Natural killer cell (primary cell): ENCODE data around the gene GPATCH2L. TPM values are rescaled to one million over a fixed set of nuclear protein-coding genes. Genes with fewer than 3 reads are reported as not detected.

Experiments used
- ATAC-seq, 3 donors: fragments of 150-1000 bp in 2 of 3; fragments of 200-7000 bp in 1 of 3; cut with Tn5 transposase; 1 replicate in 1 of 3; 2 replicates in 2 of 3; pipeline ENCODE4 v1.10.0; 2021; ENCODE audit warnings: mild to moderate bottlenecking in 2 of 3, moderate library complexity in 2 of 3
- DNase-seq, 2 donors: peaks; one replicate each; pipeline versions ENCODE4 v3.0.0 to v3.0.0-alpha.2; 2013 to 2021; ENCODE audit warnings: mixed read lengths in 1 of 2
- H3K27ac ChIP-seq: one replicate; pipeline ENCODE4 v1.5.1; 2013; ENCODE audit warnings: mild to moderate bottlenecking, low read length
- H3K27me3 ChIP-seq: one replicate; pipeline ENCODE4 v1.6.1; 2013; ENCODE audit warnings: low read length; ENCODE audit not compliant: control insufficient read depth, insufficient read depth
- H3K36me3 ChIP-seq: one replicate; pipeline ENCODE4 v1.6.1; 2013; ENCODE audit warnings: low read length; ENCODE audit not compliant: control insufficient read depth, insufficient read depth
- H3K4me1 ChIP-seq: one replicate; pipeline ENCODE4 v1.6.1; 2013; ENCODE audit warnings: low read length; ENCODE audit not compliant: control insufficient read depth, insufficient read depth
- H3K4me3 ChIP-seq: one replicate; pipeline ENCODE4 v1.5.1; 2013; ENCODE audit warnings: low read length
- H3K9me3 ChIP-seq: one replicate; pipeline ENCODE4 v1.6.1; 2013; ENCODE audit warnings: low read length; ENCODE audit not compliant: control insufficient read depth, insufficient read depth
- H3K27ac Mint-ChIP-seq, 2 donors: one replicate each; pipeline ENCODE4 v1.8.0; 2022; ENCODE audit warnings: mild to moderate bottlenecking in 2 of 2, mixed read lengths in 2 of 2, moderate library complexity in 1 of 2
- H3K27me3 Mint-ChIP-seq, 2 donors: one replicate each; pipeline ENCODE4 v1.8.0; 2022; ENCODE audit warnings: low read depth in 2 of 2, mixed read lengths in 2 of 2
- H3K36me3 Mint-ChIP-seq: one replicate; pipeline ENCODE4 v1.8.0; 2022; ENCODE audit warnings: mixed read lengths
- H3K4me1 Mint-ChIP-seq, 2 donors: one replicate each; pipeline ENCODE4 v1.8.0; 2022; ENCODE audit warnings: mixed read lengths in 2 of 2
- H3K4me3 Mint-ChIP-seq: one replicate; pipeline ENCODE4 v1.8.0; 2022; ENCODE audit warnings: mild to moderate bottlenecking, moderate library complexity, mixed read lengths
- H3K9me3 Mint-ChIP-seq, 2 donors: one replicate each; pipeline ENCODE4 v1.8.0; 2022; ENCODE audit warnings: mixed read lengths in 2 of 2
- CTCF ChIP-seq: fragments of 200-600 bp; IDR thresholded peaks from one replicate; pipeline ENCODE4 v1.8.0; 2022; ENCODE audit warnings: antibody characterized with exemption
- WGBS: methylation state at CpG from one replicate; pipeline ENCODE4 v1.1.7; 2013; ENCODE audit warnings: missing lambda C conversion rate; ENCODE audit not compliant: insufficient coverage; 5-methylcytosine and 5-hydroxymethylcytosine counted together
- intact Hi-C: fragments of 100-400 bp; cut with micrococcal nuclease; formaldehyde crosslinking; loops from one replicate; pipeline ENCODE4 v1.14.2; 2022
- total RNA-seq, 4 donors: library from RNA; stranded (reverse); fragments of 120-200 nt in 1 of 4; gene quantifications; one replicate each; pipeline versions ENCODE4 v1.2.3 to v1.2.4, GENCODE V29; 2013 to 2022

GPATCH2L gene
- total RNA-seq, 3 donors from 2014 or later (not counting 1 experiment from before 2014, with no cell fraction given), result 69.1 to 111 (median 90.4) TPM

GRCh38 chr14:76115010-76115422, 36.7 kb upstream of the GPATCH2L start:
- H3K27ac Mint-ChIP-seq, result no peak overlapping the region
- H3K4me3 ChIP-seq, result no peak overlapping the region
- TF ChIP-seq CTCF, result no peak
- H3K9me3 ChIP-seq, result no peaks in the 10 kb centered on the region
- H3K4me1 Mint-ChIP-seq, result no peaks in the 10 kb centered on the region
- no peaks in the 10 kb centered on the region for H3K36me3 Mint-ChIP-seq
- H3K27me3 Mint-ChIP-seq, result peaks cover 9 to 28% of the 10 kb centered on the region in 2 donors
- no peak overlapping the region for H3K27ac ChIP-seq
- intact Hi-C loops, result no loop called here
- WGBS, result no CpG with 5 or more reads among the region's 2 CpGs
- no peaks in the 10 kb centered on the region for H3K36me3 ChIP-seq
- no peak overlapping the region for H3K4me3 Mint-ChIP-seq
- no peaks in the 10 kb centered on the region for H3K9me3 Mint-ChIP-seq
- DNase-seq, result no peak
- no peaks in the 10 kb centered on the region for H3K27me3 ChIP-seq
- H3K4me1 ChIP-seq, result no peaks in the 10 kb centered on the region
- no peak for ATAC-seq

GRCh38 chr14:76117789-76118484, 33.8 kb upstream of the GPATCH2L start:
- no peak overlapping the region for H3K4me3 Mint-ChIP-seq
- WGBS, result 73% methylated on average over 15 of the region's 16 CpGs
- H3K27ac Mint-ChIP-seq, result no peak overlapping the region
- Histone ChIP-seq H3K27ac (no peak overlapping the region), H3K27me3 (no peaks in the 10 kb centered on the region), H3K4me1 (no peaks in the 10 kb centered on the region), H3K9me3 (no peaks in the 10 kb centered on the region), H3K36me3 (no peaks in the 10 kb centered on the region), H3K4me3 (no peak overlapping the region)
- H3K36me3 Mint-ChIP-seq, result no peaks in the 10 kb centered on the region
- intact Hi-C loops, result no loop called here
- no peak for TF ChIP-seq CTCF
- H3K4me1 Mint-ChIP-seq, result no peaks in the 10 kb centered on the region
- H3K27me3 Mint-ChIP-seq, result peaks cover 6 to 36% of the 10 kb centered on the region in 2 donors
- DNase-seq (no peak), ATAC-seq (no peak)
- no peaks in the 10 kb centered on the region for H3K9me3 Mint-ChIP-seq

- Histone ChIP-seq H3K9me3 (no peaks in the 10 kb centered on the region), H3K4me1 (no peaks in the 10 kb centered on the region), H3K27ac (no peak overlapping the region), H3K36me3 (no peaks in the 10 kb centered on the region), H3K27me3 (no peaks in the 10 kb centered on the region), H3K4me3 (no peak overlapping the region)
- no peak for TF ChIP-seq CTCF
- no peak overlapping the region for H3K27ac Mint-ChIP-seq
- no peaks in the 10 kb centered on the region for H3K4me1 Mint-ChIP-seq
- intact Hi-C loops, result no loop called here
- no peaks in the 10 kb centered on the region for H3K9me3 Mint-ChIP-seq
- peaks cover 6 to 42% of the 10 kb centered on the region in 2 donors for H3K27me3 Mint-ChIP-seq
- H3K4me3 Mint-ChIP-seq, result no peak overlapping the region
- WGBS, result 83% methylated on average over 4 of the region's 4 CpGs
- DNase-seq, result no peak
- H3K36me3 Mint-ChIP-seq, result no peaks in the 10 kb centered on the region
- ATAC-seq, result no peak
Observed at GRCh38 chr14:76118594-76118993, 33.1 kb upstream of the GPATCH2L start.
